Effector memory CD4-positive, alpha-beta T cell (primary cell): ENCODE results near the gene MPP4.

ENCODE experiments used
- DNase-seq, 3 donors: peaks; one replicate each; pipeline ENCODE4 v3.0.0-alpha.2; 2020
- H3K27ac ChIP-seq: 2 replicates; pipeline ENCODE4 v1.7.0; 2013; ENCODE audit warnings: mild to moderate bottlenecking, low read length, moderate library complexity; ENCODE audit not compliant: insufficient read depth, poor library complexity, severe bottlenecking
- H3K27me3 ChIP-seq: replicated peaks from 2 replicates; pipeline ENCODE4 v1.7.0; 2013; ENCODE audit warnings: mild to moderate bottlenecking, low read length; ENCODE audit not compliant: insufficient read depth, control insufficient read depth, poor library complexity, severe bottlenecking
- H3K36me3 ChIP-seq: 2 replicates; pipeline ENCODE4 v1.7.0; 2013; ENCODE audit warnings: mild to moderate bottlenecking, low read length, moderate library complexity; ENCODE audit not compliant: control insufficient read depth, insufficient read depth
- H3K4me1 ChIP-seq: 2 replicates; pipeline ENCODE4 v1.7.0; 2013; ENCODE audit warnings: low read length, mild to moderate bottlenecking; ENCODE audit not compliant: control insufficient read depth, insufficient read depth, poor library complexity, severe bottlenecking
- H3K4me3 ChIP-seq: 2 replicates; pipeline ENCODE4 v1.7.0; 2013; ENCODE audit warnings: low read length, low read depth, mild to moderate bottlenecking; ENCODE audit not compliant: insufficient read depth, poor library complexity, severe bottlenecking
- H3K9me3 ChIP-seq: 2 replicates; pipeline ENCODE4 v1.7.0; 2013; ENCODE audit warnings: mild to moderate bottlenecking, low read length, moderate library complexity; ENCODE audit not compliant: control insufficient read depth

MPP4 gene

DNA sequence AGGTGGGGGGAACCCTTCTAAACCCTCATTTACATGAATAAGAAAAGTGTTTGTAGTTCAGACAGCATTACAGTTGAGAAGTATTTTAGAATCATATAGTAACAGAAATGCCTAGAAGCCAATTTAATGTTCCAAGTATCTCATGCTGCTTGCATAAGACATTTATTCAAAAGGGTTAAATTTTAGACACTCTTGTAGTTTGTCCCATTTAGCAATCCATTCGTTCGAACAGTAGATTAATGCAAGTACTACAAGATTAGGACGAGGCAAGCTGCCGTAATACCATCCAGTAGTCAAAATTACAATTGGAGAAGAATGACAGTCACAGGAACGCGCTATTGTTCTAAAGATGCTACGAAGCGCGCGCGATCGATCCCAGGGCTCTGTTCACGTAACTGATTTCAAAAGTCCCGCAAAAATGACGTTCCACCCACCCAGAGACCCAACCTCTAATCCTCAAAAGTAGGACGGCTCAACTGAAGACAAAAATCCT lies 56.3 kb downstream of the MPP4 start:
- peak overlapping the region; percentile 99 for H3K4me3 ChIP-seq
- H3K27ac ChIP-seq, result peak overlapping the region; percentile 90
- H3K27me3 ChIP-seq, result no peaks in the 10 kb centered on the region
- H3K9me3 ChIP-seq, result no peaks in the 10 kb centered on the region
- no peak for DNase-seq
- no peaks in the 10 kb centered on the region for H3K4me1 ChIP-seq
- no peaks in the 10 kb centered on the region for H3K36me3 ChIP-seq

- H3K27ac ChIP-seq, result no peak overlapping the region
- no peaks in the 10 kb centered on the region for H3K36me3 ChIP-seq
- no peak overlapping the region for H3K4me3 ChIP-seq
- no peak for DNase-seq
- H3K9me3 ChIP-seq, result no peaks in the 10 kb centered on the region
- H3K4me1 ChIP-seq, result no peaks in the 10 kb centered on the region
- no peaks in the 10 kb centered on the region for H3K27me3 ChIP-seq
Observed at GRCh38 chr2:201639205-201639604, 59.2 kb downstream of the MPP4 start.

DNA sequence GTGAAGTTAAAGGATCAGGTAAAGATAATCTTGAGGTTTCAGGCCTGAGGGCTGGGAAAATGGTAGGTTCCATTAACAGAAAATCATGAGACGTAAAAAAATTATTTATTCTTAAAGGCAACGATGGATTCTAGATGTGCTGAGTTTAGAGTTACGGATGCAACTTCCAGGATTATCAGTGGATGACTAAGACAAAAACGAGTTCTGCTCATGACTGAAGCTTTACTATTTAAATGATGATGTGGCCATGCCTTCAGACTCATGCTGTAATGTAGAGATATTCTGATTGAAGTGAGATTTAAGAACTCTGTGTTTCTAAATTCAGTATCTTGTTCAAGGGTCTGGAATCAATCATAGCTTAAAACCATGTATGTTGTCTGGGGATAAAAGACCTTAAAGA lies 60.1 kb downstream of the MPP4 start:
- DNase-seq, result no peak
- Histone ChIP-seq H3K4me3 (no peak overlapping the region), H3K27me3 (no peaks in the 10 kb centered on the region), H3K27ac (no peak overlapping the region), H3K36me3 (no peaks in the 10 kb centered on the region), H3K9me3 (no peaks in the 10 kb centered on the region), H3K4me1 (no peaks in the 10 kb centered on the region)

- H3K9me3 ChIP-seq, result no peaks in the 10 kb centered on the region
- H3K27me3 ChIP-seq, result no peaks in the 10 kb centered on the region
- no peaks in the 10 kb centered on the region for H3K36me3 ChIP-seq
- no peak for DNase-seq
- no peak overlapping the region for H3K4me3 ChIP-seq
- H3K4me1 ChIP-seq, result no peaks in the 10 kb centered on the region
- no peak overlapping the region for H3K27ac ChIP-seq
Observed at GRCh38 chr2:201633661-201634249, 64.7 kb downstream of the MPP4 start.

GRCh38 chr2:201631041-201631440 lies 67.4 kb downstream of the MPP4 start:
- DNase-seq, result no peak
- H3K27me3 ChIP-seq, result no peaks in the 10 kb centered on the region
- H3K4me3 ChIP-seq, result no peak overlapping the region
- no peaks in the 10 kb centered on the region for H3K36me3 ChIP-seq
- H3K27ac ChIP-seq, result no peak overlapping the region
- H3K4me1 ChIP-seq, result no peaks in the 10 kb centered on the region
- H3K9me3 ChIP-seq, result no peaks in the 10 kb centered on the region

GRCh38 chr2:201630577-201630976 lies 67.9 kb downstream of the MPP4 start:
- no peak overlapping the region for H3K27ac ChIP-seq
- no peak overlapping the region for H3K4me3 ChIP-seq
- no peaks in the 10 kb centered on the region for H3K9me3 ChIP-seq
- no peaks in the 10 kb centered on the region for H3K36me3 ChIP-seq
- no peaks in the 10 kb centered on the region for H3K4me1 ChIP-seq
- DNase-seq, result no peak
- H3K27me3 ChIP-seq, result no peaks in the 10 kb centered on the region

DNA sequence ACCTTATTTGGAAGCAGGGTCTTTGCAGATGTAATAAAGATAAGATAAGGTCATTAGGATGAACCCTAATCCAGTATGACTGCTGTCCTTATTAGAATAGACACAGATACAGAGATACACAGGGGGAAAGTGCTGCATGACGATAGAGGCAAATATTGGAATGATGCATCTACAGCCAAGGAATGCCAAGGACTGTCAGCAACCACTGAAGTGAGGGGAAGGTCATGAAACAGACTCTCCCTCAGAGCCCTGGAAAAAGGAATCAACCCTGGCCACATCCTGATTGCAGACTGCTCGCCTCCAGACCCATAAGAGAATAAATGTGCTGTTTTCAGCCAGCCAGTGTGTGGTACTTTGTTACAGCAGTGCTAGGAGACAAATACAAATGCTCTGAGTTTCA lies 69.9 kb downstream of the MPP4 start:
- no peaks in the 10 kb centered on the region for H3K36me3 ChIP-seq

DNA sequence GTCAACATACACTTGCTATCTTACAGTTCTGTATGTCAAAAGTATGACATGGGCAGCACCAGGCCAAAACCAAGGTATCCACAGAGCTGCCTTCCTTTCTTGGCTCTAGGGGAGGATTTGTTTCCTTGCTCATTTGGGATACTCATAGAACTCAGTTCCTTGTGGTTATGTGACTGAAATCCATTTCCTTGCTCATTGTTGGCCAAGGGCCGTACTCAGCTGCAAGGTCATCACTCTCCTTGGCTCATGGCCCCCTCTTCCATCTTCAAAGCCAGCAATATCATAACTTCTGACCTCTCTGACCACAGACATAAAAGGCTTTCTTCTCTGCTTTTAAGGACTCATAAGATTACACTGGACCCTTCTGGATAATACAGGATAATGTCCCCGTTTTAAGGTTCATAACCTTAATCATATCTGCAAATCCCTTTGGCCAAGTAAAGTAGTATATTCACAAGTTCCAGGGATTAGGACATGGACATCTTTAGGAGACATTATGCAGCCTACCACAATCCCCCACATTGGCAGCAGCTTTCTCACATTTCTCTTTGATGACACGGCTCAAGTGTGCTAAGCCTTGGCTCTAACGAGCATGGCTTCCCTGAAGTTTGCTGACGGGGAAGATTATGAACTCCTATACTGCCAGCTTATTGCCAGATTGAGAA lies 76.0 kb downstream of the MPP4 start:
- DNase-seq, result no peak
- Histone ChIP-seq H3K27me3 (no peaks in the 10 kb centered on the region), H3K4me1 (no peaks in the 10 kb centered on the region), H3K9me3 (no peaks in the 10 kb centered on the region), H3K27ac (no peak overlapping the region), H3K4me3 (no peak overlapping the region), H3K36me3 (no peaks in the 10 kb centered on the region)

More for the DNA sequence above, 69.9 kb downstream of the MPP4 start:
- DNase-seq, result no peak
- Histone ChIP-seq H3K4me1 (no peaks in the 10 kb centered on the region), H3K9me3 (no peaks in the 10 kb centered on the region), H3K4me3 (no peak overlapping the region), H3K27ac (no peak overlapping the region), H3K27me3 (no peaks in the 10 kb centered on the region)

DNA sequence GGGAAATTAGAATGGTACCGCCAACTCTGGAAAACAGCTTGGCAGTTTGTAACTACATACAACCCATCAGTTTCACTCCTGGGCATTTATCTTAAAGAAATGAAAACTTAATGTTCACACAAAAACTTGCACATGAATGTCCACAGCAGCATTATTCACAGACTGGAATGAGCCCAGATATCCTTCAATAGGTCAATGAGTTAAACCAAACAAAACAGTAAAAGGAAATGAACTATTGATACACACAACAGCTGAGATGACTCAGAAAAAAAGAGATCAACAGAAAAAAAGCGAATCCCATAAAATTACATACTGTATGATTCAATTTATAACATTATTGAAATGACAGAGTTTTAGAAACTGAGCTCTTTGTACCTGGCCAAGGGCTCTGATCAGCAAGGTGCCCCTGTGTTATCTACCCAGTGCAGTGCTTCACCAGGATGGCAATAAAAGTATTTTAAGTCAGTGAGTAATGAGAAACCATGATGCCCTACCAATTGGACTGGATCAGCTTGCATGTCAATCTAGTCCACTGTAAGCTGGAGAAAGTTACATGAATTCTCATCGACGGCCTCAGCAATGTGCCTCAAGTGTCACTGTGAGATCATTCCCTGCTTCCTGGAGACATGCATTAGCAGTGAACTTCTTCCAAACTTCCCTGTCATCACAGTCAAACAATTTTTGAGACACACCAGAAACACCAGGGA lies 77.0 kb downstream of the MPP4 start:
- Histone ChIP-seq H3K27ac (no peak overlapping the region), H3K4me1 (no peaks in the 10 kb centered on the region), H3K4me3 (no peak overlapping the region), H3K27me3 (no peaks in the 10 kb centered on the region), H3K36me3 (no peaks in the 10 kb centered on the region), H3K9me3 (no peaks in the 10 kb centered on the region)
- no peak for DNase-seq
